ENCODE measurements around the gene TRAF3IP1. TPM values are rescaled to one million over a fixed set of nuclear protein-coding genes. Genes with fewer than 3 reads are reported as not detected.
"Not testable (repeated sequence)": the region's sequence is repeated elsewhere in the genome, so short reads cannot be mapped to it uniquely, and the experiment has no call there.

Gene TRAF3IP1
- total RNA-seq, 1 donor from 2014 or later = 11.2 TPM

GRCh38 chr2:238331916-238332315 is 11.6 kb downstream of the TRAF3IP1 start:
- H3K36me3 ChIP-seq = peaks cover 5% of the 10 kb centered on the region
- no peaks in the 10 kb centered on the region for H3K9me3 ChIP-seq (ENCODE audit: low read depth)
- TF ChIP-seq CTCF (IDR thresholded peaks at IDR 0.05) = no peak
- TF ChIP-seq EZH2 (IDR thresholded peaks at IDR 0.05) = no peak
- TF ChIP-seq EZH2phosphoT487 (IDR thresholded peaks at IDR 0.05) = no peak
- no peak overlapping the region for H3K27ac Mint-ChIP-seq
- H3K9me3 Mint-ChIP-seq = no peaks in the 10 kb centered on the region
- peaks cover 28% of the 10 kb centered on the region for H3K36me3 Mint-ChIP-seq
- H3K4me3 Mint-ChIP-seq = no peak overlapping the region
- H3K27me3 Mint-ChIP-seq (ENCODE audit: insufficient read depth, low read depth) = no peaks in the 10 kb centered on the region
- H3F3A ChIP-seq (ENCODE audit: low read depth) = no peaks in the 10 kb centered on the region
- no peaks in the 10 kb centered on the region for H3K27me3 ChIP-seq
- H3K9ac ChIP-seq = no peak overlapping the region
- H3K27ac ChIP-seq = no peak overlapping the region
- no peak overlapping the region for H3K4me2 ChIP-seq
- no peaks in the 10 kb centered on the region for H3K79me2 ChIP-seq (ENCODE audit: low read depth)
- H4K20me1 ChIP-seq (ENCODE audit: low read depth) = peaks cover 4% of the 10 kb centered on the region
- no peaks in the 10 kb centered on the region for H3K4me1 Mint-ChIP-seq
- no peak for DNase-seq (ENCODE audit: low spot score)
- H3K4me1 ChIP-seq = no peaks in the 10 kb centered on the region
- no peak overlapping the region for H2AFZ ChIP-seq (replicated peaks)
- no peak overlapping the region for H3K4me3 ChIP-seq

GRCh38 chr2:238334885-238335284 is 14.6 kb downstream of the TRAF3IP1 start:
- H3K79me2 ChIP-seq (ENCODE audit: low read depth) = no peaks in the 10 kb centered on the region
- H3K9me3 ChIP-seq (ENCODE audit: low read depth) = no peaks in the 10 kb centered on the region
- H3K4me1 ChIP-seq = no peaks in the 10 kb centered on the region
- H3K9me3 Mint-ChIP-seq = no peaks in the 10 kb centered on the region
- H3F3A ChIP-seq (ENCODE audit: low read depth) = no peaks in the 10 kb centered on the region
- no peak for DNase-seq (ENCODE audit: low spot score)
- H3K4me1 Mint-ChIP-seq = no peaks in the 10 kb centered on the region
- H2AFZ ChIP-seq (replicated peaks) = no peak overlapping the region
- TF ChIP-seq EZH2 (IDR thresholded peaks at IDR 0.05) = no peak
- no peak for TF ChIP-seq EZH2phosphoT487 (IDR thresholded peaks at IDR 0.05)
- no peak for TF ChIP-seq CTCF (IDR thresholded peaks at IDR 0.05)
- peaks cover 8% of the 10 kb centered on the region for H3K36me3 Mint-ChIP-seq
- H4K20me1 ChIP-seq (ENCODE audit: low read depth) = peaks cover 12% of the 10 kb centered on the region
- no peaks in the 10 kb centered on the region for H3K27me3 Mint-ChIP-seq (ENCODE audit: insufficient read depth, low read depth)
- no peak overlapping the region for H3K9ac ChIP-seq
- no peaks in the 10 kb centered on the region for H3K27me3 ChIP-seq
- H3K4me3 Mint-ChIP-seq = no peak overlapping the region
- no peaks in the 10 kb centered on the region for H3K36me3 ChIP-seq
- H3K27ac ChIP-seq = no peak overlapping the region
- no peak overlapping the region for H3K4me3 ChIP-seq
- no peak overlapping the region for H3K27ac Mint-ChIP-seq
- H3K4me2 ChIP-seq = no peak overlapping the region

GRCh38 chr2:238335591-238335990 is 15.3 kb downstream of the TRAF3IP1 start:
- not testable (repeated sequence) for H3K9me3 Mint-ChIP-seq; H3K36me3 Mint-ChIP-seq; H3K4me3 ChIP-seq; H3K79me2 ChIP-seq (ENCODE audit: low read depth); H2AFZ ChIP-seq (replicated peaks); H3K27ac ChIP-seq; H3K4me3 Mint-ChIP-seq; DNase-seq (ENCODE audit: low spot score); H3K36me3 ChIP-seq; H3K9me3 ChIP-seq (ENCODE audit: low read depth); H3K27ac Mint-ChIP-seq; H3K4me1 ChIP-seq; H3K27me3 ChIP-seq; H3K4me2 ChIP-seq; H3F3A ChIP-seq (ENCODE audit: low read depth); H3K4me1 Mint-ChIP-seq; H3K27me3 Mint-ChIP-seq (ENCODE audit: insufficient read depth, low read depth); H3K9ac ChIP-seq
- peaks cover 12% of the 10 kb centered on the region for H4K20me1 ChIP-seq (ENCODE audit: low read depth)

- Mint-ChIP-seq H3K36me3 (peaks cover 7% of the 10 kb centered on the region), H3K27ac (no peak overlapping the region), H3K9me3 (no peaks in the 10 kb centered on the region), H3K4me3 (no peak overlapping the region), H3K27me3 (ENCODE audit: insufficient read depth, low read depth) (no peaks in the 10 kb centered on the region), H3K4me1 (no peaks in the 10 kb centered on the region)
- Histone ChIP-seq H3K9ac (no peak overlapping the region), H3K4me2 (no peak overlapping the region), H2AFZ (replicated peaks) (no peak overlapping the region), H4K20me1 (ENCODE audit: low read depth) (peaks cover 12% of the 10 kb centered on the region), H3K27ac (no peak overlapping the region), H3K79me2 (ENCODE audit: low read depth) (no peaks in the 10 kb centered on the region), H3K4me1 (no peaks in the 10 kb centered on the region), H3F3A (ENCODE audit: low read depth) (no peaks in the 10 kb centered on the region), H3K4me3 (no peak overlapping the region), H3K9me3 (ENCODE audit: low read depth) (no peaks in the 10 kb centered on the region), H3K36me3 (no peaks in the 10 kb centered on the region), H3K27me3 (no peaks in the 10 kb centered on the region)
- no peak for DNase-seq (ENCODE audit: low spot score)
- no peak for TF ChIP-seq CTCF (IDR thresholded peaks at IDR 0.05)
- no peak for TF ChIP-seq EZH2phosphoT487 (IDR thresholded peaks at IDR 0.05)
- no peak for TF ChIP-seq EZH2 (IDR thresholded peaks at IDR 0.05)
Observed at GRCh38 chr2:238336151-238336550, 15.8 kb downstream of the TRAF3IP1 start.
